ENCODE measurements around the gene CLEC4G.
"Not testable (repeated sequence)": the region's sequence is repeated elsewhere in the genome, so short reads cannot be mapped to it uniquely, and the experiment has no call there.

Gene CLEC4G, protein sequence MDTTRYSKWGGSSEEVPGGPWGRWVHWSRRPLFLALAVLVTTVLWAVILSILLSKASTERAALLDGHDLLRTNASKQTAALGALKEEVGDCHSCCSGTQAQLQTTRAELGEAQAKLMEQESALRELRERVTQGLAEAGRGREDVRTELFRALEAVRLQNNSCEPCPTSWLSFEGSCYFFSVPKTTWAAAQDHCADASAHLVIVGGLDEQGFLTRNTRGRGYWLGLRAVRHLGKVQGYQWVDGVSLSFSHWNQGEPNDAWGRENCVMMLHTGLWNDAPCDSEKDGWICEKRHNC

DNA sequence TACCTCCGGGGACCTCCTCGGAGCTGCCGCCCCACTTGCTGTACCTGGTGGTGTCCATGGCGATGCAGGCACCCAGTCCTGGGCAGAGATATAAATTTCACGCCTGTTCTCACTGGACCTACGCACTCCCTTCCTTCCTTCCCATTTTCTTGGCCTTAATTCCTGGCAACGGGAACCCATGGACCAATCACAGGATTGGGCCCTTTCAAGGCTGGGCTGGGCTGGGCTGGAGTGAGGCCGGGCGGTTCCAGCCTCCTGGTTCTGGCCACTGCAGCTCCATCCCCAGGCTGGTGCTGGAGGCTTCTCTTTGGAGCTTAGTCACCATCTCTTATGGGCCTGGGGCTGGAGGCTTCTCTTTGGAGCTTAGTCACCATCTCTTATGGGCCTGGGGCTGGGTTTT lies at the start of gene CLEC4G:
Gene CLEC4G (minus strand): TSS at position 66 of the 400 bp plus-strand sequence. CDS start 8 bp downstream, at position 58.
- DNase-seq: no peak

DNA sequence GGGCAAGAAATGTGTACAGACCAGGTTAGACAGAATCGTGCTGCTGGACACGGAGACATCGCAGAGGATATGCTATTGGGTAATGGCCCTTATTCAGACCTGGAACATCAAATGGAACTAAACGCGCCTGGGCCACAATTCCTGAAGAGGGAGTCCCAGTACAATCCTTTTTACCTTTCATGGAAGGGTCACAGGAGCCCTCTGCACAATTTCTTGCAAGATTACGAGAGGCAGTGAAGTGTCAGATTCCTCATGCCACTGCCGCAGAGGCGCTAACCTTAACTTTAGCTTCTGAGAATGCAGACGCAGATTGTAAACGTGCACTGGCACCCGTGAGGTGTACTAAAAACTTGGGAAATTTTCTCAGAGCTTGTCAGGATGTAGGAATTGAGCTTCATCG lies 49.2 kb upstream of the CLEC4G start:
- no peak for DNase-seq

DNA sequence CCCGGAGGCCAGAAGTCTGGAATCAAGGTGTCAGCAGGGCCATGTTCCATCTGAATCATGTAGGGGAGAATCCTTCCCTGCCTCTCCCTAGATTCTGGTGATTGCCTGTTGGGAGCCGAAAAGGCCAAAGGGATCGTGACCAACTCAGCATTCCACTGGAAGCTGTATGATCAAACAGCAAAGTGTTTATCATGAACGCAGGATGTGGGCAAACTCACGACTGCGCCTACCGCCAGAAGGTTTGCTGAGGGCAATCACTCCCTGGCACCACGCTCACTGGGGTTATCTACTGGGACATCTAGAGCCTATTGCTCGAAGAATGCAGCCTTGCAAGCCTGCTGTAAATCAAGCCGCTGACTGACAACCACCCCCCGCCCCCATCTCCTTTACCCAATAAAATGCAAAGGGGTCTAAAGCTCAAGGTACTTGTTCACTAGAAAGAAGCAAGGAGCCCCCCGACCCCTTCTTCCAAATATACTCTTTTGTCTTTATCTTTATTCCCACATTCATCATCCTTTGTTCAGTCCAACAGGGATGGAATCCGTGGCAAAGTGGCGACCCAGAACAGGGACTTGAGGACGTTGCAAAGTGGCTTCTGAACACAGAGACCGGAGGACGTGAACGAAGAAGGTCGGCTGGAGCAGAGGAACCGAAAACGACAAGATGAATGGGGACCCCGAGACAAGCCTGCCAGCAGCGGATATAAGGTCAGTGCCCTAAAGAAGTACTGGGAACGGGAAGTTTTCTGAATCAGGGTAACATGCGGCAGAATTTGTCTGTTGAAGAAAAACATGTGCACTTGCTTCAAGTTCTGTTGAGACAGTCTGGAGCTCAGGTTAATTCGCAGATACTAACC lies 47.9 kb upstream of the CLEC4G start:
- DNase-seq: no peak

DNA sequence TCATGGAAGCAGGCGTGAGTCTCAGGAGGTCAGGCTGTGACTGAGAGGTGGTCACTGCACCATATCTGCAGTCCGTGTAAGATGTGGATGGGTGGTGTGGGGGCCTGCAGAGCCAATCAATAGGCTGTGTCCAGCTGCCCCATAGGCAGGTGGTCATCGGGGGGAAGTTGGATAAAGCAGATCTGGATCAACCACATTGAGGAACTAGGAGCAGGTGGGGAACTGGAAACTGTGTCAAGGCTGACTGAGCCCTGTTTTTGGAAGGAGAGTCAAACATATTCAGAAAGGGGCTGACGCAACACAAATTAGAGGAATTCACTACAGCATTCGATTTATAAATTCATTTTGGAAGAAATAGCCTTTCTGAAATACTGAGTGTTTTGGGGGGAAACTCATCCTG lies 46.2 kb upstream of the CLEC4G start:
- DNase-seq: peak; percentile 33

DNA sequence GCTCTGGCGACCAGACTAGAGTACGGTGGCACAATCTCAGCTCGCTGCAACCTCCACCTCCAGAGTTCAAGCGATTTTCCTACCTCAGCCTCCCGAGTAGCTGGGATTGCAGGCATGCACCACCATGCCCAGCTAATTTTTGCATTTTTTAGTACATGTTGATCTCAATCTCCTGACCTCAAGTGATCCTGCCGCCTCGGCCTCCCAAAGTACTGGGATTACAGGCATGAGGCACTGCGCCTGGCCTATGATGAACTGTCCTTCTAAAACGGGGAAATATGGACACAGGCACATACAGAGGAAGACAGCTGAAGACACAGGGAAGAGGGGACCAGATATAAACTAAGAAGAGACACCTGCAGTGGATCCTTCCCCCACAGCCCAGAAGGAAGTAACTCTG lies 43.9 kb upstream of the CLEC4G start:
- DNase-seq: no peak

DNA sequence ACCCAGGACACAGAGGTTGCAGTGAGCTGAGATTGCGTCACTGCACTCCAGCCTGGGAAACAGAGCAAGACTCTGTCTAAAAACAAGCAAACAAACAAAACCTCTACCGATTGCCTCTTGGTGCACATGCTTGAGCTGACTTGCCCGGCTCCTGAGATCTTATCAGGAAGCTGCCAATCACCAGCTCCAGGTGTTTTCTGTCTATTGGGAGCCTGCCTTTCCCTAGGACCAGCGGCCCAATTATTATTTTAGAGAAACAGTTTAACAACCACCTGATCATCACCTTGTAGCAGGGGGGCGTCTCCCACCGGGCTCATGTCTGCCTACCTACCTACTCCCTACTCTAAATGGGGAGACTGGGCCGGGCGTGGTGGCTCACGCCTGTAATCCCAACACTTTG lies 41.9 kb upstream of the CLEC4G start:
- DNase-seq: no peak

DNA sequence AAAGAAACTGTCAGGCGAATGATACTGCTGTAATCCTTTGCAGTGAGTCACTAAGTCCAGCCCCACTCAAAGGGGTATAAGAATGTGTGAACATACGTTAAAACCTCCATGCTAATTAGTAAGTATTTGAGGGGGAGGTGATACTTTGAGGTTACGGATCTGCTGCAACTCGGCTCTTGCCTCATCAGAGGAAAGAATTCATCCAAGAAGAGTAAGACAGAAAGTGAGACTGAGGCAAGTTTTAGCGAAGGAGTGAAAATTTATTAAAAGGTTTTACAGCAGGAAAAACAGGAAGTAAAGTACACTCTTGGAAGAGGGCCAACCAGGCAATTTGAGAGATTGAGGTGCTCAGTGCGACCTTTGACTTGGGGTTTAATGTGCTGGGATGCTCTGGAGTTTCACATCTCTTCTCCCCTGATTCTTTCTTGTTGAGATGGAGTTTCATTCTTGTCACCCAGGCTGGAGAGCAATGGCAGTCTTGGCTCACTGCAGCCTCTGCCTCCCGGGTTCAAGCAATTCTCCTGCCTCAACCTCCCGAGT lies 40.9 kb upstream of the CLEC4G start:
- peak; percentile 66 for DNase-seq

DNA sequence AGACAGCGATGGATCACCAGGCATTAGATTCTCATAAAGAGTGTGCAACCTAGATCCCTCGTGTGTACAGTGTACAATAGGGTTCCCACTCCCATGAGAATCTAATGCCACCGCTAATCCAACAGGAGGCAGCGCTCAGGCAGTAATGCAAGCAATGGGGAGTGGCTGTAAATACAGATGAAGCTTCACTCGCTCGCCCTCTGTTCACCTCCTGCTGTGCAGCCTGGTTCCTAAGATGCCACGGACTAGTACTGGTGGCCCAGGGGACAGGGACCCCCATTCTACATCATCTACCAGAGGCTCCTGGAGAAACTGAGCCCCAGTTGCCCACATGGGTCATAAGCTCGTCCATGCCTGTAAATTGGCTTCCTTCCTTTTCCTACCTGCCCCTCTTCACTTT lies 39.2 kb upstream of the CLEC4G start:
- no peak for DNase-seq

DNA sequence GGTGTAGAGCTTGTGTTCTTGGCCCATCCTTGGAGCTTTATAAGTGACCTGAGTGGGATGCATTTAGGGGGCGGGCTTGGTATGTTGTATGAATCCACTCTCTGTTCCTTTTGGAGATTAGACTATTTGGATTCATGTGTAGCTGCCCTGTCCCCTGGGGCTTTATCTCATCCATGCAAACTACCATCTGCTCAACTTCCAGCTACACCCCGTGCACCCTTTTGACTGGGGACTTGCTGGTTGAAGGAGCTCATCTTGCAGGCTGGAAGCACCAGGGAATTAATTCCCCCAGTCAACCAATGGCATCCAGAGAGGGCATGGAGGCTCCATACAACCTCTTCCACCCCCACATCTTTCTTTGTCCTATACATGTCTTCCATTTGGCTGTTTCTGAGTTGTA lies 37.3 kb upstream of the CLEC4G start:
- DNase-seq: no peak

DNA sequence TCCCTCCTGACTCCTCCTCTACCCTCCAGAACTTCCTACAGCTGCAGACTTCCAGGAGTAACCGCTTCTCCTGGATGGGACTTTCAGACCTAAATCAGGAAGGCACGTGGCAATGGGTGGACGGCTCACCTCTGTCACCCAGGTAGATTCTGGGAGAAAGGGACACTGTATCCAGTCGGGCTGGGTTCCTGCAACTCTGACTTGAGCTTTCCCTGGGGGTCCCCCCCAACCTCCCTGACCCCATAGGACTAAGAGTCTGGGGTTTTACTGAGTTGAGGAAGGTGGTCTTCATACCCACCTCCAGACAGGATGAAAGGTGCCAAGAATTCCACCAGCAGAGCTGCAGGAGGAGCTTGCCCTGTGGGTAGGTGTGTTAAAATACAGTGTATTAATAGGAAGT lies 35.6 kb upstream of the CLEC4G start:
- DNase-seq: no peak

DNA sequence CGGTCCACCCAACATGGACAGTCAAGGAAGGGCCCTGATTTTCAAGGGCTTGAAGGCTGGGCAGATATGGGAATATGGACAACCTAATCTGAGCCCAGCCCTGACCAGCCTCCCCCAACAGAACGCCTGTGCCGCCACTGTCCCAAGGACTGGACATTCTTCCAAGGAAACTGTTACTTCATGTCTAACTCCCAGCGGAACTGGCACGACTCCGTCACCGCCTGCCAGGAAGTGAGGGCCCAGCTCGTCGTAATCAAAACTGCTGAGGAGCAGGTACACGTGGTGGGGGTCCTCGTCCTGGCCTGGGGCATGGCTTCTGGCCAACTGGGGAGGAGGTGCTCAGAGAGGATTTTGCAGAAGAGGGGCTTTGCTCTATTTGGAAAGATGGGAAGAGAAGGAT lies 34.6 kb upstream of the CLEC4G start:
- DNase-seq: no peak

DNA sequence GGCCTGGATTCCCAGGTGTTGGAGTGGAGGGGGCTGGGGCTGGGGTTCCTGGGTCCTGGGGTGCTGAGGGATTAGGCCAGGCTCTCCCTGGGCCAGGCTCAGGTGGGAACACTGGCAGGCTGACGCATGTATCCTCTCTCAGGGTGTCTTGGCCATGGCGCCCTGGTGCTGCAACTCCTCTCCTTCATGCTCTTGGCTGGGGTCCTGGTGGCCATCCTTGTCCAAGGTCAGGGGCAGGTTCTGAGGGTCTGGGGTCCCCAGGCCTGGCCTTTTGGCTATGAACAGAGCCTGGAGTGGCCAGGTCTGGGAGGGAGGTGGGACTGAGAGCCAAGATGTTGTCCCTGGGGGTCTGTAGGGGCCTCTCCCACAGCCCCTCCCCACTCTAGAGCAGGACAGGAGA lies 33.1 kb upstream of the CLEC4G start:
- not testable (repeated sequence) for DNase-seq

DNA sequence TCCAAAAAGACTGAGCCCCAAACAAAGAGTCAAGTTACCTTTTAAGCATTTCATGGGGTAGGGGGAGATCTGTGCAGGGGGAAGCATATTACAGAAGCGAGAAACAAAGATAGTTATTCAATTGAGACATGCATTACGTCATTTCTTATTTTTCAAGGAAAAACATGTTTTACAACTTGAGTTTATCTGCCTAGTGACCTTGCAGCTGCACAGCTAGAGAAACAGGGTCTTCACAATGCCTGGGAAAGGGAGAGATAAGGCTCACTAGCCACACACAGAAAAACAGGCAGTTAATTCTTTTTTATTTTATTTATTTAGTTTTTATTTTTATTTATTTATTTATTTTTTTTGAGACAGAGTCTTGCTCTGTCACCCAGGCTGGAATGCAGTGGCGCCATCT lies 32.2 kb upstream of the CLEC4G start:
- DNase-seq: not testable (repeated sequence)

DNA sequence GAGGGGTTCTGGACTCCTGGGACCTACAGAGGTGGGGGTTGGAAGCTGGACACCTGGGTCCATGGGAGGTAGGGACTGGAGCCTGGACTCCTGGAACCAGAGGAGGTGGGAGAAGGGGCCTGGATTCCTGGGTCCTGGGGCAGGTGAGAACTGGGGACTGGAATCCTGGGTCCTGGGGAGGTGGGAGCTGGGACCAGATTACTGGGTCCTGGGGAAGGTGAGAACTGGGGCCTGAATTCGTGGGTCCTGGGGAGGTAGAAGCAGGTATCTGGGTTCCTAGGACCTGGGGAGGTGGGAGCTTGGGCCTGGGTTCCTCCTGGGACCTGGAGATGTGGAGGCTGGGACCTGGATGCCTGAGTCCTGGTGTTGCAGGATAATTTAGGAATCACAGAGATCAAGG lies 31.8 kb upstream of the CLEC4G start:
- DNase-seq: no peak

DNA sequence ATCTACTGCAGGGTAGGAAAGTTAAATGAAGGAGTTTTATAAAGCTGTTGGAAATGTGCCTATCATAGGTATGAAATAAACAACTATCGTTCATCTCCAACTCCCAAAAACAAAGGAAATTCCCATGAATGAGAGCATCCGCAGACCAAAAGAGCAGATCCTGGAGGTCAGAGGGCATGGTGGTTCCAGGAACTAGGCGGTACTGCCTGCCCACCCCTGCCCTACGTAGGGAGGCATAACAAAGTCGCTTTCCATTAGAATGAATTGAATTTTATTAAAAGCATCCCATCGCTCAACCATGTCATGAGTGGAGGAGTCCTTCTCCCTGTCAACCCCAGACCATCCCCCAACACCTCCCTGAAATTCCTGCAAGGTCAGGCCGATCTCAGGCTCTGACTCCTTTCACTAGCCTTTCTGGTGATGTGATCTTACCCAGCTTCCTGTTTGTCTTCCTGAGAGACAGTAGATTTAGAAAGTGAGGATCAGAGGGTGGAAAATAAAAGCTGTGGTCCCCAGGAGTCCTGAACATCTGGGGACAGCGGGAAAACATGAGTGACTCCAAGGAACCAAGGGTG lies 30.9 kb upstream of the CLEC4G start, which contains the start of gene CLEC4M:
Gene CLEC4M (plus strand): TSS at position 525 of the 575 bp plus-strand sequence. CDS start 24 bp downstream, at position 549.
- no peak for DNase-seq

DNA sequence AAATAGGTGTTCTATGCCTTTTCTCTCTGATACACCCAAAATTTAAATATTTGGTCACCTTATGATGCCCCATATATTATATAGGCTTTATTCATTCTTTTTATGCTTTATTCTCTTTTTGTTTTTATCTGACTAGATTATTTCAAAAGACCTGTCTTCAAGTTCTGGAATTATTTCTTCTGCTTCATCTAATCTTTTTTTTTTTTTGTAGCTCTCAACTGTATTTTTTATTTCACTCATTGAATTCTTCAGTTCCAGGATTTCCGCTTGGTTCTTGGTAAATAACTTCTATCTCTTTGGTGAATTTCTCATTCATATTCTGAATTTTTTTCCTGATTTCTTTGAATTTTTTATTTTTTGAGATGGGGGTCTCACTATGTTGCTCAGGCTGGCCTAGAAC lies 27.2 kb upstream of the CLEC4G start:
- no peak for DNase-seq

DNA sequence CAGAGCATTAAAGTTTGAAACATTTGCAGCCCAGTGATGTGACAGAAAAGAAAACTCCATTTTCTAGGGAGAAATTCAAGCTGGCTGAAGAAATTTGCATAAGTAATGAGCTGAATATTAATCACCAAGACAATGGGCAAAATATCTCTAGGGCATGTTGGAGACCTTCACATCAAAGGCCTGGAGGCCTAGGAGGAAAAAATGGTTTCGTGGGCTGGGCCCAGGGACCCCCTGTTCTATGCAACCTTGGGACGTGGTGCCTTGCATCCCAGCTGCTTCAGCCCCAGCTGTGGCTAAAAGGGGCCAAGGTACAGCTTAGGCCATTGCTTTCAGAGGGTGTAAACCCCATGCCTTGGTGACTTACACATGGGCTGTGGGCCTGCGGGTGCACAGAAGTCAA lies 25.4 kb upstream of the CLEC4G start:
- DNase-seq: no peak

DNA sequence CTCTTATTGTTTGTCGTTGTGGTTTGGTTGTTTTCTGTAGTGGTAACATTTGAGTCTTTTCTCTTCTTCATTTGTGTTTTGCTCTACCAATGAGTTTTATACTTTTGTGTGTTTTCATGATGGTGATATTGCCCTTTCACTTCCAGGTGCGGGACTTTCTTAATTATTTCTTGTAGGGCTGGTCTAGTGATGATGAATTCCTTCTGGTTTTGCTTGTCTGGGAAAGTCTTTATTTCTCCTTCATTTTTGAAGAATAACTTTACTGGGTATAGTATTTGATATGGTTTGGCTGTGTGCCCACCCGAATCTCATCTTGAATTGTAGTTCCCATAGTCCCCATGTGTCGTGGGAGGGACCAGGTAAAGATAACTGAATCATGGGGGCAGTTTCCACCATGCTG lies 24.3 kb upstream of the CLEC4G start:
- DNase-seq: no peak

DNA sequence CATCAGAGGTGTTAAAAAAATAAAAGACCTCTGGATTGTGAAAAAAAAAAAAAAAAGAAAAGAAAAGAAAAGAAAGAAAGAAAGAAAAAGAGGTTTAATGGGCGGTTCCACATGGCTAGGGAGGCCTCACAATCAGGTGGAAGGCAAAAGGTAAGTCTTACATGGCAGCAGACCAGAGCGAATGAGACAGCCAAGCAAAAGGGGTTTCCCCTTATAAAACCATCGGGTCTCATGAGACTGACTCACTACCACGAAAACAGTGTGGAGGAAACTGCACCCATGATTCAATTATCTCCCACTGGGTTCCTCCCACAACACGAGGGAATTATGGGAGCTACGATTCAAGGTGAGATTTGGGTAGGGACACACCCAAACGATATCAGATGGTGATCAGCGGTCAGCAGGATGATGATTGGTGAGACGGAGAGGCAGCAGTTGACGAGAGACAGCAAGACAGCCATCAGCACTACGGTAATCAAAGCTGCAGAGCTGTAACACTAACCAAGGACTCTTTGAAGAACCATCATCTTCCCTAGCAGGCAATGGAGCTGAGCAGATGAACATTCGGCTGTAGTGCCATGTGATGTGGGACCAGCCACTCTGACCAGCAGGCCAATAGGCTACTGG lies 19.4 kb upstream of the CLEC4G start:
- DNase-seq: no peak

DNA sequence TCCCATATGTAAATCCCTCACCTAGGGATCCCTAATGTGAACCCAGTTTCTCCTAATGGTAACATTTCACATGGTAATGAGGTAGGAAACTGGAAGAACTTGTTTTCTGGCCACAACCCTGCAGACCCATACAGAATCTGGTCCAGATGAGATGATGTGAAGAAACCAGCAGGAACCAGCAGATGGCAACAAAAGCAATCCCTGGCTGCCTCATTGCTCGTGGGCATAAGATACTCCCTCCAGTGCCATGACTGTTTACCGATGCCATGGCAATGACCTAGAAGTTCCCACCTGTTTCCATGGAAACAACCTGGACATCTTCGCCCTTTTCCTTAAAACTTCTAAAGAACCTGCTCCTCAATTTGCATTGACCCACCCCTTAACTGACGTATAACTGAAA lies 16.8 kb upstream of the CLEC4G start:
- DNase-seq: peak; percentile 41

DNA sequence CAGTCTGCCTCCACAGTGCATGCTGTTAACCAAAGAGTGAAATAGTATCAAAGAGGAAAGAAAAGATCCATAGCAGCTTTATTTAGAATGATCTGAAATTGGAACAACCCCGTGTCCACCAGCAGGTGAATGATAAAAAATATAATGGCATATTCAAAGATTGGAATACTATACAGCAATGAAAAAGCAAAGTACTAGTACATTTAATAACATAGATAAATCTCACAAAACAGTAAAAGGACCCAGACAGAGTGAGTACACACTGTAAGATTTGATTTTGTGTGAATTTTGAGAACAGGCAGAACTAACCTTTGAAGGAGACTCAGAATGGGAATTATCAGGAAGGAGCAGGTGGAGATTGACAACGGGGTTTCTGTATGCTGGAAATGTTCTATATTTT lies 16.3 kb upstream of the CLEC4G start:
- no peak for DNase-seq

DNA sequence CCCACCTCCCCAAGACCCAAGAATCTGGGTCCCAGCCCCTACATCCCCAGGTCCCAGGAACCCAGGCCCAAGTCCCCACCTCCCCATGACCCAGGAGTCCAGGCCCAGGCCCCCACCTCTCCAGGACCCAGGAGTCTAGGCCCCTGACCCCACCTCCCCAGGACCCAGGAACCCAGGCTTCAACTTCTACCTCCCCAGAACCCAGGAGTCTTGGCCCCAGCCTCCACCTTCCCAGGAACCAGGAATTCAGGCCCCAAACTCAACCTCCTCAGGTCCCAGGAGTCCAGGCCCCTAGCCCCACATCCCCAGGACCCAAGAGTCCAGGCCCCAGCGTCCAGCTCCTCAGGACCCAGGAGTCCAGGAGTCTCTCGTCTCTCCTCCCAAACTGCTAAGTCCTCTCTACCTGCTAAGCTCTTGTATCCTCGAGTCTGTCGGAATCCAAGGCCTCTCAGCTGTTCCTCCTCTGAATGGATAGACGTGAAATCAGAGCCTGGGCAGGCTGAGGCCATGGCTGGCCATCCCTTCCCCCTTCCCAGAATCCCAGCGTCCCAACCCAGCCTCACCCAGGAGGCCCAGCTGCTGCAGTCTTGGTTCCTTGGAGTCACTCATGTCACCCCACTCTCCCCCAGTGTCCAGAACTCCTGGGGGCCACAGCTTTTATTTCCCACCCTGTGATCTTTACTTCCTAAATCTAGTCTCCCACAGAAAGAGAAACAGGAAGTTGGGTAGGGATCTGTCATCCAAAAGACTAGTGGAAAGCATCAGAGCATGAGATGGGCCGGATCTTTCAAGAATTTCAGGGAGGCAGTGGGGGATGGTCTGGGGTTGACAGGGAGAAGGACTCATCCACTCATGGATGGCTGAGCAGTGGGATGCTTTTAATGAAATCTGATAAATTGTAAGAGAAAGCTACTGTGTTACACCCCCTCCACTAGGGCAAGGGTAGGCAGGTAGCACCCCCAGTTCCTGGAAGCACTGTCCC lies 15.3 kb upstream of the CLEC4G start, which contains the start of gene CD209:
Gene CD209 (minus strand): TSS at position 632 of the 982 bp plus-strand sequence. CDS start 23 bp downstream, at position 609.
- DNase-seq: no peak
